GM12874 (cell line): ENCODE results near the gene TAS2R16.

ENCODE experiments used
- TF ChIP-seq, protein P1 (sequence below): IDR thresholded peaks from 2 replicates; pipeline ENCODE4 v1.5.1; 2011; ENCODE audit warnings: low read depth, mild to moderate bottlenecking, control low read depth, low read length, moderate library complexity; ENCODE audit not compliant: insufficient read depth

Gene TAS2R16, protein sequence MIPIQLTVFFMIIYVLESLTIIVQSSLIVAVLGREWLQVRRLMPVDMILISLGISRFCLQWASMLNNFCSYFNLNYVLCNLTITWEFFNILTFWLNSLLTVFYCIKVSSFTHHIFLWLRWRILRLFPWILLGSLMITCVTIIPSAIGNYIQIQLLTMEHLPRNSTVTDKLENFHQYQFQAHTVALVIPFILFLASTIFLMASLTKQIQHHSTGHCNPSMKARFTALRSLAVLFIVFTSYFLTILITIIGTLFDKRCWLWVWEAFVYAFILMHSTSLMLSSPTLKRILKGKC

DNA sequence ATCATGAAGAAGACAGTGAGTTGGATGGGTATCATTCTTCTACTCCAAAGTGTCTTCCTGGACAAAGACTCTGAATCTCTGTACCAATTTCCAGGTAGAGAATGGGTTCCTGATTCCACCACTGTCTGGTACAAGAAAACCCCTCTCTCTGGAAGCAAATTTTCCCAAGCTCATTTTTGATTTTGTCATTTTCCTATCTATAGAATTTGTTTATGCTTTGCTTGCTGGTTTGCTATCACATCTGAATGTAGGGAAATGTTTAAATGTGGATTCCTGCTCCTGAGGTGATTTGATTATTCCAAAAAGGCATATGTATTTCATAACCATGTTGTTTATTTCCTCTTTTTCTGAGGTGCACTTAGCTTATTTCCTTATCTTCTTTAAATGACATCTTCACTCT, at the start of gene TAS2R16:
Gene TAS2R16, minus strand, starts transcription at position 101 of the 400 bp plus-strand sequence. Its CDS starts 66 bp downstream, at position 35.
- TF ChIP-seq, protein P1, sequence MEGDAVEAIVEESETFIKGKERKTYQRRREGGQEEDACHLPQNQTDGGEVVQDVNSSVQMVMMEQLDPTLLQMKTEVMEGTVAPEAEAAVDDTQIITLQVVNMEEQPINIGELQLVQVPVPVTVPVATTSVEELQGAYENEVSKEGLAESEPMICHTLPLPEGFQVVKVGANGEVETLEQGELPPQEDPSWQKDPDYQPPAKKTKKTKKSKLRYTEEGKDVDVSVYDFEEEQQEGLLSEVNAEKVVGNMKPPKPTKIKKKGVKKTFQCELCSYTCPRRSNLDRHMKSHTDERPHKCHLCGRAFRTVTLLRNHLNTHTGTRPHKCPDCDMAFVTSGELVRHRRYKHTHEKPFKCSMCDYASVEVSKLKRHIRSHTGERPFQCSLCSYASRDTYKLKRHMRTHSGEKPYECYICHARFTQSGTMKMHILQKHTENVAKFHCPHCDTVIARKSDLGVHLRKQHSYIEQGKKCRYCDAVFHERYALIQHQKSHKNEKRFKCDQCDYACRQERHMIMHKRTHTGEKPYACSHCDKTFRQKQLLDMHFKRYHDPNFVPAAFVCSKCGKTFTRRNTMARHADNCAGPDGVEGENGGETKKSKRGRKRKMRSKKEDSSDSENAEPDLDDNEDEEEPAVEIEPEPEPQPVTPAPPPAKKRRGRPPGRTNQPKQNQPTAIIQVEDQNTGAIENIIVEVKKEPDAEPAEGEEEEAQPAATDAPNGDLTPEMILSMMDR: no peak

DNA sequence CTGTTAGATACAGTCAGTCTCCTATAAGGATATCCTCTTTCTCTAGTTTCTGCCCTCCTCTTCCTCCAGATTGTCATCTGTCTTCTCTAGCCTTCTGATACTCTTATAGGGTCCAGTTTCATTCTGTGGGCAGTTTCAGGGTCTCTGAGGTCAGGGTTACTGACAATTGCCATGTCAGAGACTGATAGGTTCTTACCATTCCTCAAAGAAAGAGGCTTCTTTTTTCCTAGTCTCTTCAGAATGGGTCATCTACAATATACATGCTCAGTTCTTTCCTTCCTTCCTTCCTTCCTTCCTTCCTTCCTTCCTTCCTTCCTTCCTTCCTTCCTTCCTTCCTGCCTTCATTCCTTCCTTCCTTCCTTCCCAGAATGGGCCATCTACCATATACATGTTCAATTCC, 48.1 kb upstream of the TAS2R16 start:
- TF ChIP-seq, protein P1: no peak

DNA sequence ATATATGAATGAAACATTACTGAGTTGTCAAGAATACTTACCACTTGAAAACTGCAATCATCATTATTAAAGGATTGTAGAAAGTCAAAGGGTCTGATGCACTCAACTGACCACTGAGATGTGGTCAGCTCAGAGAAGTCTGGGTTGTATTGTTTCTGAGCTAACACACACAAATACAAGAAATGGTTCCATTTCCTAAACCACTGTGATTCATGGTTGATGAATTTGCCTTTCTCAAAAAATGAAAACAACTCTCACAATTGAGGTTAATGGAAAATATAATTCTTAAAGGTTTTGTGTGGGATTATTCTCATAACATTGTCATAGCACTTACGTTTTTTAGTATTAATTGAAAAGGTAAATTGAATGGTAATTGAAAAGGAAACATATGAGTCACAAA, 45.6 kb upstream of the TAS2R16 start:
- TF ChIP-seq, protein P1: no peak

DNA sequence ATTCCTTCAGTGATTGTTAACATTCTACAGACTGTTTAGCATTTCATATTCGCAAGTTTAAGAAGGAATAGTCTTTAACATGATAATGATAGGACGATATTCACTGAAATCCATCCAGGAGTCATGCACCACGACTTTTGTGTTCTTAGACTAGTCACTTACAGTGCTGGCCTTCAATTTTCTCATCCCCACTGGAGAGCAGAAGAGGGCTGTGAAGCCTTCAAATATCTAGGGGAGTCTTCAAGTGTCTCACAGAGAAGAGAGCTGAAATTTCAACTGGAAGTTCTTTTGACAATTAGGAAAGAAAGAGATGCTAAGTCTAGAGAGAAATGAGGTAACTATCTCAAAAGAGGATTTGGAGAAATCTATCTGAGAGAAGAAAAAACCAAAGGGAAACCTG, 43.8 kb upstream of the TAS2R16 start:
- TF ChIP-seq, protein P1: no peak

DNA sequence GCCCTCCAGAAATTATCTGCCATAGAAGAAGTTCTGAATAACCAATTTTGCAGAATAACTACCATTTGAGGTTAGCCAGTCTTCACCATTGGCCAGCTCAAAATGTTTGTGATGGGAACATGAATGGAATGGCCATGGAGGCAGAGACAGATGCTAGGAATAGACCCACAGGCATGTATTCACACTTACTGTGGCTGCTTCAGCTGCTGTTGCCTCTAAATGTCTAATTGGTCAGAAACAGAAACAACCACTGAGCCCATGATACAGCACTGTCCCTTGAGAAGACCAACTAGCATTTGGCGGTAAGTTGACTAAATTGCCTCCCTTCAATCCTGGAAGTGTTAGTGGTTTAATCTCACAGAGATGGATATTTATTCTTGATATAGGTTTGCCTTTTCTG, 38.6 kb upstream of the TAS2R16 start:
- TF ChIP-seq, protein P1: no peak

DNA sequence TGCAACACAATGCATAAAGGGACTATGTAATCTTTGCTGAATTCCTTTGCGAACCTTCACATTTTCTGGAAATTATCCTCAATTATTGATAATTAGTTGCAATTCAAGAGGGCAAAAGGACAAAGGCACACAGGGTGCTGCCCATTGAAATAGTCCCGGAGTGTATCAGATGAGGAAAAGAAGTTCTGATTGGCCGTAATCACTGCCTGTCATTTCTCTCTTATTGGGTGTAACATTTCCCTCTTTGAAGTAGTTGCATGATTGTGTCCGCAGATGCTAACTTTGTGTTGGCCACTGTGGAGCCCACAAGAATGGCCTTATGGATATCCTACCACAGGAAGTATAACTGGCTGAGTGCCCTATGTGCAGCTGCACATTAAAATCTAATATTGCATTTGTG, 35.1 kb upstream of the TAS2R16 start:
- TF ChIP-seq, protein P1: no peak

DNA sequence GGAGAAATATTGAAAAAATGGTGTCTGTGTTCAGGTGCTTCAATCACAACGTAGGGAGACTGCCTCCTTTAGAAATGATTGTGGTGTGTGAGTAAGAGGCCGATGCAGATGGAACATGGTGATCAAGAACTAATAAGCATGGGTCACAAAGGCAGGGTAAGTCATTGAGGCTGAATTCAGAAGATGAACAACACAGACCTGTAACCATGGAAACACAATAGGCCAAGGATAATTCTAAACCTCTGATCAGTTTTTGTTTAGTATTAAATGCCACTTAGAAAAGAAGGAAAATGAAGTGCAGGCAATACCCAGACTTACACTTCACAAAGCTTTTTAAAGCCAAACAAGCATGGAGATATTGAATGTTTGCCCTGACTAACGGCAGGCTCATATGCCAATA, 32.8 kb upstream of the TAS2R16 start:
- TF ChIP-seq, protein P1: no peak
